ENCODE data around the gene DACT2.

DACT2 gene

DNA sequence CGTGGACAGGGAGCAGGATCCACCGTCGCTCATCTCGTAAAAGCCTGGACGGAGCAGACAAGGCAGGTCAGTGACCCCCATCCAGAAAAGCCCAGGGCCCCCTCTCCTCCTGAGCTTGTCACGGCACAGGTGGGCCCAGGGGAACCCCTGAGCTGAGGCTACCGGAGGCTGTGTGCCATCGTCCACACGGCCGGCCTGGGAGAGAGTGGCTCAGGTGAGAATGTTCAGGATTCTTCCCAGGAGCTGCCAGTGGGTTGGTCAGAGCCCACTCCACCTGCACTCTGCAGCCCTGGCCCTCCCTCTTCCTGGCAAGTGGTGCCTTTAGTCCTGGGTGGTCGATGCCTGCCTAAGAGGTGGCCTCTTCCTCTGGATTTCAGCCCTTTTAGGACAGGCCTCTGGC, 9.2 kb downstream of the DACT2 start:
- TF ChIP-seq, protein P1, sequence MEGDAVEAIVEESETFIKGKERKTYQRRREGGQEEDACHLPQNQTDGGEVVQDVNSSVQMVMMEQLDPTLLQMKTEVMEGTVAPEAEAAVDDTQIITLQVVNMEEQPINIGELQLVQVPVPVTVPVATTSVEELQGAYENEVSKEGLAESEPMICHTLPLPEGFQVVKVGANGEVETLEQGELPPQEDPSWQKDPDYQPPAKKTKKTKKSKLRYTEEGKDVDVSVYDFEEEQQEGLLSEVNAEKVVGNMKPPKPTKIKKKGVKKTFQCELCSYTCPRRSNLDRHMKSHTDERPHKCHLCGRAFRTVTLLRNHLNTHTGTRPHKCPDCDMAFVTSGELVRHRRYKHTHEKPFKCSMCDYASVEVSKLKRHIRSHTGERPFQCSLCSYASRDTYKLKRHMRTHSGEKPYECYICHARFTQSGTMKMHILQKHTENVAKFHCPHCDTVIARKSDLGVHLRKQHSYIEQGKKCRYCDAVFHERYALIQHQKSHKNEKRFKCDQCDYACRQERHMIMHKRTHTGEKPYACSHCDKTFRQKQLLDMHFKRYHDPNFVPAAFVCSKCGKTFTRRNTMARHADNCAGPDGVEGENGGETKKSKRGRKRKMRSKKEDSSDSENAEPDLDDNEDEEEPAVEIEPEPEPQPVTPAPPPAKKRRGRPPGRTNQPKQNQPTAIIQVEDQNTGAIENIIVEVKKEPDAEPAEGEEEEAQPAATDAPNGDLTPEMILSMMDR (IDR thresholded peaks at IDR 0.05; ENCODE audit: low read depth, low read length): no peak
- DNase-seq (ENCODE audit: low read depth in 2 of 2): no peak

DNA sequence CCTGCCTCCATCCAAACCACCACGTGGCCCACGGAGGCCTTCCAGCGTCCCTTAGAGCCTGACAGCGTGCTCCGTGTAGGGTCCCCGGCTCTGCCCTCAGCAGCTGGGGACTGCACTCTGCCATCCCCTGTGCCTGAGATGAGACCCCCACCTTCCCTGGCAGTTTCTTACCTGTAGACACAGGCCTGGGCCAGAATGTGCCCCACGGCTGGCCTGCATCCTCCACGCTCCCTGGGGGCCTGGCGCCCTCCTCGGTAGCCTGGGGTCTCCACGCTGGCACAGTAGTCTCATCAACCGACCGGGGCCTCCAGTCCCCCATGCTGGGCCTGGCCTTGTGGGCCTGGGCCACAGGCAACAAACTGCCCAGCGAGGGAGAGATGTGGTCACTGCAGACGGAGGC, 9.6 kb downstream of the DACT2 start:
- no peak overlapping the region for H3K4me3 ChIP-seq (replicated peaks in 1 of 2; ENCODE audit: low read depth in 2 of 2, low read length in 2 of 2)
- DNase-seq (ENCODE audit: low read depth in 2 of 2): no peak
- TF ChIP-seq, protein P1 (IDR thresholded peaks at IDR 0.05; ENCODE audit: low read depth, low read length): no peak

More for the DNA sequence above, 9.2 kb downstream of the DACT2 start:
- H3K4me3 ChIP-seq (replicated peaks in 1 of 2; ENCODE audit: low read depth in 2 of 2, low read length in 2 of 2): no peak overlapping the region

DNA sequence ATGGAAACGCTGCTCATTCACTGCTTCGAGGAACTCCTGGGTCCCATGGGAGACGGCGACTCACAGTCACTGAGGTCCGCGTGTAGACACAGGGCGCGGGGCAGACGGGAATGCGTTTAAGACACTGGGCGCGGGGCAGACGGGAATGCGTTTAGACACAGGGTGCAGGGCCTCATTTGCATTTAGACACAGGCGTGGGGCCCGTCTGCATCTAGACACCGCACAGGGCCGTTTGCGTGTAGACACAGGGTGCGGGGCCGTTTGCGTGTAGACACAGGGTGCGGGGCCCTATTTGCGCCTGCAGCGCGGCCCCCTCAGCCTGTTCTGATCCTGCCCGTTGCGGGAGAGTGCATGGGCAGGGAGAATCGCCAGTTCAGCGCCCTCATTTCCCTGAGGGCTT, 10.4 kb downstream of the DACT2 start:
- no peak for DNase-seq (ENCODE audit: low read depth in 2 of 2)
- no peak overlapping the region for H3K4me3 ChIP-seq (replicated peaks in 1 of 2; ENCODE audit: low read depth in 2 of 2, low read length in 2 of 2)
- TF ChIP-seq, protein P1 (IDR thresholded peaks at IDR 0.05; ENCODE audit: low read depth, low read length): no peak

DNA sequence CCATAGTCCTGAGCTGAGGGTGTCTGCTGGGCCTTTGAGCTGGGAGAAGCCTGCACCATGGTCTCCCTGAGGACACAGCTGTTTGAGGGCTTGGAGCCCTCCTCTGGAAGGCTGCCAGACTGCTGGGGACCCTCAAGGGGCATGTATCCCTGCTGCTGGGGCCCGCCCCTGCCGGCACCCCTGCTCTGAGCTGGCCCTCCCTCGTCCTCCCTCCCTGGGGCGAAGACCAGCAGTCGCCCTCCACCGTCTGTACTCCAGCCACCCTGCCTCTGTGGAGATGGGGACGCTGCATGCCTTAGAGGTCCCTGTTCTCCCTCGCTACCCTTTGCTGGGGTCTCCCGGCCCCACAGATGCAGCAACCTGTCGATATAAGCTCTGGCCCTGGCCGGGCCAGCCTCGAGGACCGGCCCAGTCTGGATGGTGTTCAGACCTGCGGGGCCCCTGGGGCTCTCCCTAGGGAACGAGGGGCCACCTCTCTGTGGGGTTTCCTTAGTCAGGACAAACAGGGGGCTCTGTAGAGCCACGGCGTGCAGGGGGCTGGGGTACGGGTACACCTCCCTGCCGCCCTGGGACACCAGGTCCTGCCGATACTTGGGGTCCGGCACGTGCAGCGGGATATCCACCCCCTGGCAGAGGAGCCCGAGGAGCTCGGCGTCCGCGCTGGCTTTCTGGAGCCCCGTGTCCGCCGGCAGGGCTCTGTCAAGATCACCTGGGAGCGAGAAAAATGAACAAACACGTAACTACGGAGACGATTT, 11.0 kb downstream of the DACT2 start:
- TF ChIP-seq, protein P1 (IDR thresholded peaks at IDR 0.05; ENCODE audit: low read depth, low read length): no peak

DNA sequence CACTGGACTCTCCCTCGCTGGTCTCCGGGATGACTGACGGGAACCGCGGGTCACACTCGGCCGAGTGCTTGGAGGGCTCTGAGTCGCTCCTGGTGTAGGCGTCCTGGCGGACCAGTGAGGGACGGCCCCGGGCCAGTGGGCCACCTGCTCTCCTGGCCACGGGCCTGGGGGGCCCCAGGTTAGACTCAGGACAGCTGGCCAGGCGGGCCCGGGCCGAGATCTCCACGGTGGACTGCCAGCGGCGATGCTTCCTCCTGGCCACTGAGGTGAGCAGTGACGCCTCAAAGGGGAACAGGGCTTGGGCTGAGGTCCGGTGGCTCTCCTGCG, 11.9 kb downstream of the DACT2 start:
- no peak overlapping the region for H3K4me3 ChIP-seq (replicated peaks in 1 of 2; ENCODE audit: low read depth in 2 of 2, low read length in 2 of 2)
- TF ChIP-seq, protein P1 (IDR thresholded peaks at IDR 0.05; ENCODE audit: low read depth, low read length): no peak
- DNase-seq (ENCODE audit: low read depth in 2 of 2): no peak

More for the DNA sequence above, 11.0 kb downstream of the DACT2 start:
- H3K4me3 ChIP-seq (replicated peaks in 1 of 2; ENCODE audit: low read depth in 2 of 2, low read length in 2 of 2): no peak overlapping the region
- no peak for DNase-seq (ENCODE audit: low read depth in 2 of 2)

DNA sequence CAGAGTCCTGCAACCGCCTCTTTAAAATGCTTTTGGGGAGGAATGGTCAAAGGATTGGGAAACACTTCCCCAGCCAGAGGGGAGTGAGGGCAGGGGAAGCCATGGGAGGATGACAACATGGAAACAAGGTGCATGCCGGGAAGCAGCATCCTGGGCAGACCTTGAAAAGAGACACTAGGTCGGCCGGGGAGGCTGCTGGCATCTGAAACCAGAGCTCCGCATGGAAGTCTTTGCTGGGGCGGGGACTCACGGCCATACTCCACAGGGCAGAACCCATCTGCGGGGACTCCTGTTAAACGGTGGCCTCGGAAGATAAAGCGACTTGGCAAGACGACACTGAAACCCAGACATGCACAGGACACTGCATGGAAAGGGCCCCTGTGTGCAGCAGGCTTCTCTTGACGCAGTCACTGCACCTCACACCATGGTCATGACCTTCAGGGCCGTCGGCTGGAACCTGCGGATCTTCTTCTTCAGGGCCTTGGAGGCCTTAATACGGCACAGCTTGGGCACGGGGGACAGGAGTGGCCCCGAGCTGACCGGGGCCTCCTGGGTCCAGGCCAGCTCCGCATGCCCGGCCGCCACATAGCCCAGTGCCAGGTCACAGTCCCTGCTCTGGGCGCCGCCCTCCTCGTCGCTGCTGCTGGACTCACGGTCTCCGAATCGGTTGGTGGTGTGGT, 12.4 kb downstream of the DACT2 start:
- TF ChIP-seq, protein P1 (IDR thresholded peaks at IDR 0.05; ENCODE audit: low read depth, low read length): no peak

More for the DNA sequence above, 12.4 kb downstream of the DACT2 start:
- DNase-seq (ENCODE audit: low read depth in 2 of 2): no peak
- H3K4me3 ChIP-seq (replicated peaks in 1 of 2; ENCODE audit: low read depth in 2 of 2, low read length in 2 of 2): no peak overlapping the region
